SU-DHL-6 (cell line): ENCODE data around the gene HPX.

Experiments
- H2AFZ ChIP-seq: fragments of 200-600 bp; sonication (generic); 2 replicates; pipeline ENCODE4 v1.6.1; 2014; ENCODE audit warnings: low read depth, mild to moderate bottlenecking, moderate library complexity, mixed read lengths, antibody characterized with exemption, low read length; ENCODE audit not compliant: severe bottlenecking
- H3F3A ChIP-seq: fragments of 200-600 bp; shearing (Covaris generic); 2 replicates; pipeline ENCODE4 v1.6.0; 2016; ENCODE audit warnings: antibody characterized with exemption, mild to moderate bottlenecking; ENCODE audit not compliant: insufficient read depth
- H3K27ac ChIP-seq: fragments of 200-600 bp; sonication (generic); 2 replicates; pipeline ENCODE4 v1.5.1; 2016; ENCODE audit warnings: low read depth, mild to moderate bottlenecking, low read length, moderate library complexity, mixed read lengths
- H3K27me3 ChIP-seq: fragments of 200-600 bp; sonication (generic), shearing (Covaris generic); 2 replicates; pipeline ENCODE4 v1.6.0; 2014; ENCODE audit warnings: mild to moderate bottlenecking, low read length
- H3K36me3 ChIP-seq: fragments of 200-600 bp; sonication (generic); 2 replicates; pipeline ENCODE4 v1.6.1; 2014; ENCODE audit warnings: mild to moderate bottlenecking, low read length, mixed read lengths
- H3K4me2 ChIP-seq: fragments of 300-600, 200-600 bp; shearing (Covaris generic), sonication (generic); 2 replicates; pipeline ENCODE4 v1.6.0; 2014; ENCODE audit warnings: low read length, low read depth, mild to moderate bottlenecking; ENCODE audit not compliant: poor library complexity, severe bottlenecking
- H3K4me3 ChIP-seq: fragments of 200-600 bp; sonication (generic); 2 replicates; pipeline ENCODE4 v1.5.1; 2014; ENCODE audit warnings: antibody characterized with exemption, low read length, mild to moderate bottlenecking, mixed read lengths; ENCODE audit not compliant: insufficient read depth, poor library complexity, severe bottlenecking
- H3K79me2 ChIP-seq: fragments of 200-600 bp; sonication (generic); 2 replicates; pipeline ENCODE4 v1.6.1; 2014; ENCODE audit warnings: mild to moderate bottlenecking, low read length, moderate library complexity; ENCODE audit not compliant: insufficient read depth
- H3K9ac ChIP-seq: fragments of 200-600 bp; sonication (generic); 2 replicates; pipeline ENCODE4 v1.7.0; 2014; ENCODE audit warnings: mild to moderate bottlenecking, low read length
- H3K9me2 ChIP-seq: fragments of 200-600 bp; sonication (generic); replicated peaks from 2 replicates; pipeline ENCODE4 v1.6.1; 2014; ENCODE audit warnings: low read length; ENCODE audit not compliant: insufficient read depth
- H3K9me3 ChIP-seq: fragments of 200-600 bp; sonication (generic); 2 replicates; pipeline ENCODE4 v1.6.1; 2014; ENCODE audit warnings: low read length, mixed read lengths; ENCODE audit not compliant: insufficient read depth
- H4K20me1 ChIP-seq: fragments of 200-600 bp; sonication (generic); 2 replicates; pipeline ENCODE4 v1.6.1; 2014; ENCODE audit warnings: low read depth, mild to moderate bottlenecking, antibody characterized with exemption, low read length, moderate library complexity, mixed read lengths
- CTCF ChIP-seq: fragments of 200-600 bp; sonication (generic); IDR thresholded peaks from one replicate; pipeline ENCODE4 v1.5.1; 2017; ENCODE audit warnings: antibody characterized with exemption, mild to moderate bottlenecking, low read length, moderate library complexity; ENCODE audit not compliant: insufficient read depth, poor library complexity, severe bottlenecking
- EZH2phosphoT487 ChIP-seq: fragments of 200-600 bp; sonication (generic), shearing (Covaris generic); conservative IDR thresholded peaks from 2 replicates; pipeline ENCODE4 v1.6.1; 2018; ENCODE audit warnings: mild to moderate bottlenecking, antibody characterized with exemption, low read length, moderate library complexity, mixed read lengths

HPX gene

GRCh38 chr11:6468712-6469495, 28.1 kb upstream of the HPX start:
- no peak overlapping the region for H3K9ac ChIP-seq
- no peaks in the 10 kb centered on the region for H3K9me2 ChIP-seq

GRCh38 chr11:6459099-6459450, 18.3 kb upstream of the HPX start:
- no peaks in the 10 kb centered on the region for H3F3A ChIP-seq
- H3K27me3 ChIP-seq, result no peaks in the 10 kb centered on the region
- H3K4me3 ChIP-seq, result no peak overlapping the region
- TF ChIP-seq EZH2phosphoT487, result no peak
- no peak for TF ChIP-seq CTCF
- H3K9me2 ChIP-seq, result no peaks in the 10 kb centered on the region
- H2AFZ ChIP-seq, result no peak overlapping the region
- no peak overlapping the region for H3K9ac ChIP-seq
- no peaks in the 10 kb centered on the region for H3K36me3 ChIP-seq
- no peaks in the 10 kb centered on the region for H4K20me1 ChIP-seq
- H3K4me2 ChIP-seq, result no peak overlapping the region
- H3K9me3 ChIP-seq, result no peaks in the 10 kb centered on the region
- no peak overlapping the region for H3K27ac ChIP-seq
- no peaks in the 10 kb centered on the region for H3K79me2 ChIP-seq

More at GRCh38 chr11:6468712-6469495, 28.1 kb upstream of the HPX start:
- H4K20me1 ChIP-seq, result no peaks in the 10 kb centered on the region
- H3K36me3 ChIP-seq, result no peaks in the 10 kb centered on the region
- no peaks in the 10 kb centered on the region for H3K27me3 ChIP-seq
- no peak overlapping the region for H3K27ac ChIP-seq
- H3K9me3 ChIP-seq, result no peaks in the 10 kb centered on the region
- no peak overlapping the region for H3K4me3 ChIP-seq
- H2AFZ ChIP-seq, result no peak overlapping the region
- no peak overlapping the region for H3K4me2 ChIP-seq
- TF ChIP-seq EZH2phosphoT487 (no peak), CTCF (no peak)
- no peaks in the 10 kb centered on the region for H3K79me2 ChIP-seq
- no peaks in the 10 kb centered on the region for H3F3A ChIP-seq

GRCh38 chr11:6458352-6459098, 17.7 kb upstream of the HPX start:
- no peak overlapping the region for H3K27ac ChIP-seq
- H3K9me3 ChIP-seq, result no peaks in the 10 kb centered on the region
- no peak overlapping the region for H3K9ac ChIP-seq
- H3F3A ChIP-seq, result no peaks in the 10 kb centered on the region
- no peaks in the 10 kb centered on the region for H3K79me2 ChIP-seq
- no peak for TF ChIP-seq EZH2phosphoT487
- TF ChIP-seq CTCF, result no peak
- H4K20me1 ChIP-seq, result no peaks in the 10 kb centered on the region
- no peaks in the 10 kb centered on the region for H3K27me3 ChIP-seq
- no peak overlapping the region for H3K4me2 ChIP-seq
- no peak overlapping the region for H2AFZ ChIP-seq
- no peaks in the 10 kb centered on the region for H3K9me2 ChIP-seq
- H3K36me3 ChIP-seq, result no peaks in the 10 kb centered on the region
- no peak overlapping the region for H3K4me3 ChIP-seq
